Measurements from ENCODE around the gene LRRC41. TPM values are rescaled to one million over a fixed set of nuclear protein-coding genes. Genes with fewer than 3 reads are reported as not detected.

The LRRC41 gene
- polyA plus RNA-seq, 1 of the 3 experiments (the other 2 are of a cell fraction): 59.3 TPM

GRCh38 chr1:46262508-46262907 is 40.9 kb downstream of the LRRC41 start:
- POLR2A ChIA-PET: interaction anchor here (0.9 to 1.4 kb wide), 2 partner anchors 11 to 14 kb away, joined by 4 to 8 read pairs; no protein-coding TSS in a partner anchor
- H3K79me2 ChIP-seq (ENCODE audit: insufficient read depth): no peaks in the 10 kb centered on the region
- no peaks in the 10 kb centered on the region for H4K20me1 ChIP-seq (ENCODE audit: insufficient read depth)
- H3K9ac ChIP-seq: no peak overlapping the region
- WGBS (ENCODE audit: low lambda C conversion rate): 100% methylated on average over 1 of the region's 1 CpG
- DNase-seq: no peak
- no peak overlapping the region for H3K4me3 ChIP-seq (ENCODE audit: low read depth in 2 of 2, low read length in 1 of 2)
- CTCF ChIA-PET: interaction anchor here (1.6 to 1.8 kb wide), 3 partner anchors 18 to 39 kb away, joined by 4 to 5 read pairs (median 5); no protein-coding TSS in a partner anchor
- no peak overlapping the region for H3K4me2 ChIP-seq
- no peaks in the 10 kb centered on the region for H3K9me3 ChIP-seq
- peaks cover 18 to 30% of the 10 kb centered on the region in 2 experiments for H3K36me3 ChIP-seq (replicated peaks in 1 of 2; ENCODE audit: control insufficient read depth in 1 of 2, insufficient read depth in 2 of 2, low read length in 1 of 2)
- no peak for TF ChIP-seq GATA2 (CRISPR knock-in tag; IDR thresholded peaks at IDR 0.05)
- TF ChIP-seq USF2 (IDR thresholded peaks at IDR 0.05; ENCODE audit: borderline replicate concordance, low read depth, low read length): no peak
- no peak overlapping the region for H2AFZ ChIP-seq (ENCODE audit: low read depth)
- H3K27ac ChIP-seq (ENCODE audit: low read depth in 2 of 2, low read length in 1 of 2): no peak overlapping the region
- H3K4me1 ChIP-seq (ENCODE audit: control insufficient read depth in 1 of 2, insufficient read depth in 2 of 2, low read depth in 1 of 2, low read length in 1 of 2): no peaks in the 10 kb centered on the region
- no peaks in the 10 kb centered on the region for H3K27me3 ChIP-seq (ENCODE audit: insufficient read depth)
- H3K9me2 ChIP-seq: no peaks in the 10 kb centered on the region
- no peaks in the 10 kb centered on the region for H3F3A ChIP-seq (replicated peaks; ENCODE audit: insufficient read depth)

- Histone ChIP-seq H3K27me3 (ENCODE audit: insufficient read depth) (no peaks in the 10 kb centered on the region), H3K27ac (ENCODE audit: low read depth in 2 of 2, low read length in 1 of 2) (no peak overlapping the region), H2AFZ (ENCODE audit: low read depth) (no peak overlapping the region), H3K79me2 (ENCODE audit: insufficient read depth) (no peaks in the 10 kb centered on the region; the same call in 1 of the 2 replicates), H3K4me2 (no peak overlapping the region), H3F3A (replicated peaks; ENCODE audit: insufficient read depth) (no peaks in the 10 kb centered on the region), H3K9me2 (no peaks in the 10 kb centered on the region), H4K20me1 (ENCODE audit: insufficient read depth) (no peaks in the 10 kb centered on the region), H3K36me3 (replicated peaks in 1 of 2; ENCODE audit: control insufficient read depth in 1 of 2, insufficient read depth in 2 of 2, low read length in 1 of 2) (peaks cover 6 to 17% of the 10 kb centered on the region in 2 experiments), H3K4me1 (ENCODE audit: control insufficient read depth in 1 of 2, insufficient read depth in 2 of 2, low read depth in 1 of 2, low read length in 1 of 2) (no peaks in the 10 kb centered on the region), H3K9ac (no peak overlapping the region), H3K4me3 (ENCODE audit: low read depth in 2 of 2, low read length in 1 of 2) (no peak overlapping the region), H3K9me3 (no peaks in the 10 kb centered on the region)
- 98% methylated on average over 2 of the region's 2 CpGs for WGBS (ENCODE audit: low lambda C conversion rate)
- ChIA-PET CTCF (interaction anchor here (1.2 kb wide), 1 partner anchor 30 kb away, joined by 3 read pairs; no protein-coding TSS in a partner anchor), POLR2A (no interaction called here)
- DNase-seq: no peak
- TF ChIP-seq SMC3 (IDR thresholded peaks at IDR 0.05; ENCODE audit: low read depth, low read length) (no peak), RCOR1 (IDR thresholded peaks at IDR 0.05; ENCODE audit: low read length) (no peak)
Observed at GRCh38 chr1:46256523-46256922, 46.9 kb downstream of the LRRC41 start.

GRCh38 chr1:46254668-46255067 is 48.7 kb downstream of the LRRC41 start:
- Histone ChIP-seq H3K36me3 (replicated peaks in 1 of 2; ENCODE audit: control insufficient read depth in 1 of 2, insufficient read depth in 2 of 2, low read length in 1 of 2) (peaks cover 7 to 15% of the 10 kb centered on the region in 2 experiments), H3K4me2 (no peak overlapping the region), H3K27me3 (ENCODE audit: insufficient read depth) (no peaks in the 10 kb centered on the region), H3F3A (replicated peaks; ENCODE audit: insufficient read depth) (no peaks in the 10 kb centered on the region), H4K20me1 (ENCODE audit: insufficient read depth) (no peaks in the 10 kb centered on the region), H3K79me2 (ENCODE audit: insufficient read depth) (peaks cover 8% of the 10 kb centered on the region; the same call in 1 of the 2 replicates), H3K9ac (no peak overlapping the region), H3K9me2 (no peaks in the 10 kb centered on the region), H3K9me3 (no peaks in the 10 kb centered on the region), H3K4me3 (ENCODE audit: low read depth in 2 of 2, low read length in 1 of 2) (no peak overlapping the region), H3K27ac (ENCODE audit: low read depth in 2 of 2, low read length in 1 of 2) (no peak overlapping the region), H3K4me1 (ENCODE audit: control insufficient read depth in 1 of 2, insufficient read depth in 2 of 2, low read depth in 1 of 2, low read length in 1 of 2) (no peaks in the 10 kb centered on the region), H2AFZ (ENCODE audit: low read depth) (0 out of 2 replicates have a peak overlapping the region, but pooled peaks have one; percentile 18)
- WGBS (ENCODE audit: low lambda C conversion rate): 84% methylated on average over 4 of the region's 5 CpGs
- ChIA-PET CTCF (no interaction called here), POLR2A (no interaction called here)
- TF ChIP-seq IRF3 (IDR thresholded peaks at IDR 0.05; ENCODE audit: low read depth, low read length) (no peak), JUND (IDR thresholded peaks at IDR 0.05) (no peak), SMC3 (IDR thresholded peaks at IDR 0.05; ENCODE audit: low read depth, low read length) (no peak), FOSL2 (IDR thresholded peaks at IDR 0.05; ENCODE audit: borderline replicate concordance, low read depth) (no peak), EZH2phosphoT487 (IDR thresholded peaks at IDR 0.05; ENCODE audit: borderline replicate concordance, low read depth) (no peak), FOXM1 (IDR thresholded peaks at IDR 0.05; ENCODE audit: low read depth) (no peak), NFIC (IDR thresholded peaks at IDR 0.05; ENCODE audit: borderline replicate concordance) (no peak), SIN3A (IDR thresholded peaks at IDR 0.05; ENCODE audit: borderline replicate concordance, low read depth, low read length) (no peak), USF2 (IDR thresholded peaks at IDR 0.05; ENCODE audit: borderline replicate concordance, low read depth, low read length) (no peak), MEF2A (IDR thresholded peaks at IDR 0.05; ENCODE audit: borderline replicate concordance, low read depth) (no peak), EP300 (IDR thresholded peaks at IDR 0.05; ENCODE audit: borderline replicate concordance in 1 of 2, low read depth in 1 of 2, low read length in 1 of 2) (no peak), USF1 (IDR thresholded peaks at IDR 0.05; ENCODE audit: borderline replicate concordance, low read depth) (no peak), GATA2 (CRISPR knock-in tag; IDR thresholded peaks at IDR 0.05) (no peak), ELF1 (IDR thresholded peaks at IDR 0.05) (no peak), CHD2 (IDR thresholded peaks at IDR 0.05; ENCODE audit: low read length, partially characterized antibody) (no peak)
- DNase-seq: no peak

Data from SK-N-SH (cell line).